ENCODE results near the gene BTNL3. TPM values are rescaled to one million over a fixed set of nuclear protein-coding genes. Genes with fewer than 3 reads are reported as not detected.

BTNL3 gene, protein sequence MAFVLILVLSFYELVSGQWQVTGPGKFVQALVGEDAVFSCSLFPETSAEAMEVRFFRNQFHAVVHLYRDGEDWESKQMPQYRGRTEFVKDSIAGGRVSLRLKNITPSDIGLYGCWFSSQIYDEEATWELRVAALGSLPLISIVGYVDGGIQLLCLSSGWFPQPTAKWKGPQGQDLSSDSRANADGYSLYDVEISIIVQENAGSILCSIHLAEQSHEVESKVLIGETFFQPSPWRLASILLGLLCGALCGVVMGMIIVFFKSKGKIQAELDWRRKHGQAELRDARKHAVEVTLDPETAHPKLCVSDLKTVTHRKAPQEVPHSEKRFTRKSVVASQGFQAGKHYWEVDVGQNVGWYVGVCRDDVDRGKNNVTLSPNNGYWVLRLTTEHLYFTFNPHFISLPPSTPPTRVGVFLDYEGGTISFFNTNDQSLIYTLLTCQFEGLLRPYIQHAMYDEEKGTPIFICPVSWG
- total RNA-seq (2014; rRNA removed; shearing (Covaris generic)) = not detected in 2 replicates

DNA sequence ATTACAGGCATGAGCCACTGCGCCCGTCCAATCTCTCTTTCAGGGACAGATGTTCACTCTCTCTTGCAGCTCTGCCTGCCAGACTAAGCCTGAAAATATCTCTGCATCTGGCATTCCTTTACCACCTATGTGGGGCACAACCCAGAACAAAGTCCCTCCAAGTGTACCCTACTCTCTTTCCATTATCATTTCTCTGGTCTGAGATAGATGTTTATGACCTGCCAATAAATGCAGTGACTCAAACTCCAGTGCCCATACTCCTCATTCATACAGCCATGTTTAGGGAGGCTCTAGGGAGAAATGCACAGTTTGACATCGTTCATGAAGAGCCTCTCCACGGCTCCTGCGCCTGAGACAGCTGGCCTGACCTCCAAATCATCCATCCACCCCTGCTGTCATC is at the start of gene BTNL3:
Gene BTNL3 (plus strand): TSS at position 255 of the 400 bp plus-strand sequence. CDS start 183 bp downstream, outside the sequence.
- no peak for DNase-seq (ENCODE audit: low read depth in 1 of 2, low spot score in 2 of 2)
- H3K27me3 ChIP-seq (replicated peaks) = no peaks in the 10 kb centered on the region; the same call in 1 of the 2 replicates
- no peak within 1 kb of the TSS for H3K27ac ChIP-seq
- no peaks in the 10 kb centered on the region for H3K36me3 ChIP-seq
- H3K9me3 ChIP-seq (replicated peaks) = no peaks in the 10 kb centered on the region
- H3K4me3 ChIP-seq = no peak within 1 kb of the TSS
- H3K4me1 ChIP-seq (replicated peaks) = no peaks in the 10 kb centered on the region

DNA sequence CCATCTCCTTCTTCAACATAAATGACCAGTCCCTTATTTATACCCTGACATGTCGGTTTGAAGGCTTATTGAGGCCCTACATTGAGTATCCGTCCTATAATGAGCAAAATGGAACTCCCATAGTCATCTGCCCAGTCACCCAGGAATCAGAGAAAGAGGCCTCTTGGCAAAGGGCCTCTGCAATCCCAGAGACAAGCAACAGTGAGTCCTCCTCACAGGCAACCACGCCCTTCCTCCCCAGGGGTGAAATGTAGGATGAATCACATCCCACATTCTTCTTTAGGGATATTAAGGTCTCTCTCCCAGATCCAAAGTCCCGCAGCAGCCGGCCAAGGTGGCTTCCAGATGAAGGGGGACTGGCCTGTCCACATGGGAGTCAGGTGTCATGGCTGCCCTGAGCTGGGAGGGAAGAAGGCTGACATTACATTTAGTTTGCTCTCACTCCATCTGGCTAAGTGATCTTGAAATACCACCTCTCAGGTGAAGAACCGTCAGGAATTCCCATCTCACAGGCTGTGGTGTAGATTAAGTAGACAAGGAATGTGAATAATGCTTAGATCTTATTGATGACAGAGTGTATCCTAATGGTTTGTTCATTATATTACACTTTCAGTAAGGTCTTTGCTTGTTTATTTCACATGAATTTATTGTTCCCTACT is 38.2 kb upstream of the BTNL3 start:
- Histone ChIP-seq H3K4me3 (no peak overlapping the region), H3K27me3 (replicated peaks) (no peaks in the 10 kb centered on the region), H3K36me3 (no peaks in the 10 kb centered on the region), H3K27ac (no peak overlapping the region), H3K4me1 (replicated peaks) (no peaks in the 10 kb centered on the region), H3K9me3 (replicated peaks) (no peaks in the 10 kb centered on the region)
- DNase-seq (ENCODE audit: low read depth in 1 of 2, low spot score in 2 of 2) = no peak

DNA sequence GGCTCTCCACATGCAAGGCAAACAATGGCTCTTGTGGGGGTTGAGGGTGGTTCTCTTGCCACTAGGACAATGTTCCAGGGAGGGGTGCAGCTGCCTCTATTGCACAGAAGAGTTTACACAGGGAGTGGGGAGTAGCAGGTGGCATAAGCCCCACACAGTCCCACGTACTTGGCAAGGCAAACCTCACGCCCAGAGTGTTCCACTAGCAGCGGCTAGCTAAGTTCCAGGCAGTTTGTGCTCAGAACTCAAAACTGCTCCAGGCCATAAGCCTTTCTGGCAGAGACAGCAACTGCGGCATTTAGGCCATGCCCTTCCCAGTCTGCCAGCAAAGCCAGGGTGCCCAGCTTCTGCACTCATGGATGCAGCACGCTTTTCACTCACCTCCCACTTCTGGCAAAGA is 29.0 kb upstream of the BTNL3 start:
- Histone ChIP-seq H3K27ac (no peak overlapping the region), H3K4me3 (no peak overlapping the region), H3K27me3 (replicated peaks) (peaks cover 3% of the 10 kb centered on the region; the same call in 1 of the 2 replicates), H3K36me3 (no peaks in the 10 kb centered on the region), H3K9me3 (replicated peaks) (no peaks in the 10 kb centered on the region), H3K4me1 (replicated peaks) (no peaks in the 10 kb centered on the region)
- DNase-seq (ENCODE audit: low read depth in 1 of 2, low spot score in 2 of 2) = no peak

DNA sequence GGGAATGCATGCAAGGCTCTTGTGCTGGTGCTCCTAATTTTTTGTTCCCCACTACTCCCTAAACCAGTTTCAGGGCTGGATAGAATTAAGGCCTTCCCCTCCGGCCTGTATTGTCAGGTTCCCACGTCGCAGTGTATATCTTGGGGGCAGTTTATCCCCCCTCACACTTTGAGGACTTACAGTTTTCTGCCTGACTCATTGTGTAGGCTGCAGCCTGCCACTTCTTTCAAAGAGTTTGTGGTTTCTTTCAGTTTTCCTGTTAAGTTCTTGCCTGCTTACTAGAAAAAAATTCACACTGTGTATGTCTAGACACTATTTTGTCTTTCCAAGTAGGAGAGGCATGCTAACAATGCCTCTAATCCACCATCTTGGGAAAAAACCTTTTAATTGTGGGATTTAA is 28.4 kb upstream of the BTNL3 start:
- DNase-seq (ENCODE audit: low read depth in 1 of 2, low spot score in 2 of 2) = no peak
- no peak overlapping the region for H3K4me3 ChIP-seq
- H3K27me3 ChIP-seq (replicated peaks) = peaks cover 3% of the 10 kb centered on the region; the same call in 1 of the 2 replicates
- H3K36me3 ChIP-seq = no peaks in the 10 kb centered on the region
- H3K27ac ChIP-seq = no peak overlapping the region
- no peaks in the 10 kb centered on the region for H3K9me3 ChIP-seq (replicated peaks)
- H3K4me1 ChIP-seq (replicated peaks) = no peaks in the 10 kb centered on the region

DNA sequence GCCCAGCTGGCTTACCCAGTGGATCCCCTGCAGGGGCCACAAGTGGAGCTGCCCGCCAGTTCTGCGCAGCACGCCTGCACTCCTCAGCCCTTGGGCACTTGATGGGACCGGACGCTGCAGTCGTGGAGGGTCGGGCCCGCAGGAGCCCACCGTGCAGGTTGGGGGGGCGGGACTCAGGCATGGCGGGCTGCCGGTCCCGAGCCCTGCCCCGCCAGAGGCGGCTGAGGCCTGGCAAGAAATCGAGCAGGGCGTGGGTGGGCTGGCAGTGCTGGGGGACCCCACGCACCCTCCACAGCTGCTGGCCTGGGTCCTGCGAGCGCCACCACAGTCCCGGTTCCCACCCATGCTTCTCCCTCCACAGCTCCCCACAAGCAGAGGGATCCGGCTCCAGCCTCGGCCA is 19.2 kb upstream of the BTNL3 start:
- H3K4me3 ChIP-seq = no peak overlapping the region
- H3K36me3 ChIP-seq = no peaks in the 10 kb centered on the region
- no peaks in the 10 kb centered on the region; the same call in 1 of the 2 replicates for H3K27me3 ChIP-seq (replicated peaks)
- no peaks in the 10 kb centered on the region for H3K4me1 ChIP-seq (replicated peaks)
- no peak overlapping the region for H3K27ac ChIP-seq
- DNase-seq (ENCODE audit: low read depth in 1 of 2, low spot score in 2 of 2) = no peak
- H3K9me3 ChIP-seq (replicated peaks) = no peaks in the 10 kb centered on the region

DNA sequence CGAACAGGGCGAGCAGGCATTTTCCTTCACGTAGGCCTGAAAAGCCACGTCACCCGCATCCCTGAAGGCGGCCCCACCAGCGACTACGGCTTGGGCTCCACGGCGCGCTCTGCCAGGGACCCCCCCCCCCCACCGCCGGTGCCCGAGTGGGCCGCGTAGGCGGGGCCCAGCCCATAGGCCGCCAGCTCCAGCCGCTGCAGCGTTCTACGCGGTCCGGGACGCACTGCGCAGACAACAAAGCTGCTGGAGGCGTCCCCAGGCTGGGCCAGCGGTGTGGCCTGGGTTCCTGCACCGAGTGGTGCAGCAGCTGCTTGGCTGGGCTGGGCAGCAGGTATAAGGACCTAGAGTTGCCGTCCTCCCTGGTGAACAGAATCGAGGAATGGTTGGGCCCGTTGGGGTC is 18.3 kb upstream of the BTNL3 start:
- DNase-seq (ENCODE audit: low read depth in 1 of 2, low spot score in 2 of 2) = no peak
- H3K4me3 ChIP-seq = no peak overlapping the region
- no peaks in the 10 kb centered on the region for H3K9me3 ChIP-seq (replicated peaks)
- no peaks in the 10 kb centered on the region for H3K4me1 ChIP-seq (replicated peaks)
- H3K27me3 ChIP-seq (replicated peaks) = no peaks in the 10 kb centered on the region; the same call in 1 of the 2 replicates
- H3K27ac ChIP-seq = no peak overlapping the region
- no peaks in the 10 kb centered on the region for H3K36me3 ChIP-seq

DNA sequence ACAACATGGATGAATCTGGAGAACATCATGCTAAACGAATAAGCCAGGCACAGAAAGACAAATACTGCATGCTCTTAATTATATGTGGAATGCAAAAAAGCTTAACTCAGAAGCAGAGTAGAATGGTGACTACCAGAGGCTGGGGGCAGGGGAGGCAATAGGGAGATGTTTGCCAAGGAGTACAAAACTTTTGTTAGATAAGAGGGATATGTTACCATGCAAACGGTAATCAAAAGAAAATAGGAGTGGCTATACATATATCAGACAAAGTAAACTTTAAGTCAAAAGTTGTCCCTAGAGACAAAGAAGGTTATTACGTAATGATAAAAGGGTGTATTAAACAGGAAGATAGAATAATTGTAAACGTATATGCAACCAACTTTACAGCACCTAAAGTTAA is 17.8 kb upstream of the BTNL3 start:
- Histone ChIP-seq H3K36me3 (no peaks in the 10 kb centered on the region), H3K4me3 (no peak overlapping the region), H3K9me3 (replicated peaks) (no peaks in the 10 kb centered on the region), H3K27me3 (replicated peaks) (no peaks in the 10 kb centered on the region; the same call in 1 of the 2 replicates), H3K27ac (no peak overlapping the region), H3K4me1 (replicated peaks) (no peaks in the 10 kb centered on the region)
- no peak for DNase-seq (ENCODE audit: low read depth in 1 of 2, low spot score in 2 of 2)

DNA sequence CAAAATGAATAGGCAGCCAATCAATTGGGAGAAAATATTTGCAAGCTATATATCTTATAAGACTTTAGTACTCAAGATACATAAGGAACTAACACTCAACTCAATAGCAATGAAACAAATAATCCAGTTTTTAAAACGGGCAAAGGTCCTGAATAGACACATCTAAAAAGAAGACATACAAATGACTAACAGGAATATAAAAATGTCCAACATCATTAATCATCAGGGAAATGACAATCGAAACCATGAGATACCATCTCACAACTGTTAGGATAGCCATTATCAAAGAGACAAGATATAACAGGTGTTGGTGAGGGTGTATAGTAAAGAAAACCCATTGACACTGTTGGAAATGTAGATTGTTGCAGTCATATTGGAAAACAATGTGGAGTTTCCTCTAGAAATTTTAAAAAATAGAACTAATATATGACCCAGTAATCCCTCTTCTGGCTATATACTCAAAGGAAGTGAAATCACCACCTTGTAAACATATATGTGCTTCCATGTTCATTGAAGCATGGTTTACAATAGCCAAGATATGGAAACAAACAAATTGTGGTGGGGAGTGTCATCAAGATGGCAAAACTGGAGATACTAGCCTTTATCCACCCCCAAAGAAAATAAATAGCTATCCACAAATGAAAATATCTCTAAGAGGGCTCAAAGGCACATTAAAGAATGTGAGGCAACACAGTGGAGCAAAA is 13.9 kb upstream of the BTNL3 start:
- H3K9me3 ChIP-seq (replicated peaks) = no peaks in the 10 kb centered on the region
- DNase-seq (ENCODE audit: low read depth in 1 of 2, low spot score in 2 of 2) = no peak

DNA sequence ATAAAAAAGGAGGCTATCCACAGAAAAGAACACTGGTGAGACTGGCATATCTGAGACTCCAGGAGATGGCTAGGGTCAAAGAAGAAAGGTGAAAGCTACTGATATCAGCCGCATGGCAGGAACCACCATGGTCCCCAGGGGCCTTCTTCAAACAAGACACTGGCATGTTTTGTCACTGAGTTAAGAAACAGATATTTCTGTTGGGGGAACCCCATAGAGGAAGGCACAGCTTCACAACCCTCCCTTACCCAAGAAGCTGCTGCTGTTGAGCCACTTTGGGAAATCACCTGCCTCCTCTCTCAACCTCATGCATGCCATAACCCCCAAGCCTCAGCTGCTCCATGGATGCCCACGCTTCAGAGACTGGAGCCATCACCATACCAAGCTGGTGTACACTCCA is 13.3 kb upstream of the BTNL3 start:
- H3K9me3 ChIP-seq (replicated peaks) = no peaks in the 10 kb centered on the region
- no peaks in the 10 kb centered on the region for H3K36me3 ChIP-seq
- no peak overlapping the region for H3K4me3 ChIP-seq
- no peak for DNase-seq (ENCODE audit: low read depth in 1 of 2, low spot score in 2 of 2)
- no peaks in the 10 kb centered on the region for H3K4me1 ChIP-seq (replicated peaks)
- no peak overlapping the region for H3K27ac ChIP-seq
- H3K27me3 ChIP-seq (replicated peaks) = peaks cover 11% of the 10 kb centered on the region

More for the DNA sequence above, 13.9 kb upstream of the BTNL3 start:
- H3K27me3 ChIP-seq (replicated peaks) = peaks cover 8% of the 10 kb centered on the region; the same call in 1 of the 2 replicates
- H3K27ac ChIP-seq = no peak overlapping the region
- no peaks in the 10 kb centered on the region for H3K36me3 ChIP-seq
- no peak overlapping the region for H3K4me3 ChIP-seq
- H3K4me1 ChIP-seq (replicated peaks) = no peaks in the 10 kb centered on the region

DNA sequence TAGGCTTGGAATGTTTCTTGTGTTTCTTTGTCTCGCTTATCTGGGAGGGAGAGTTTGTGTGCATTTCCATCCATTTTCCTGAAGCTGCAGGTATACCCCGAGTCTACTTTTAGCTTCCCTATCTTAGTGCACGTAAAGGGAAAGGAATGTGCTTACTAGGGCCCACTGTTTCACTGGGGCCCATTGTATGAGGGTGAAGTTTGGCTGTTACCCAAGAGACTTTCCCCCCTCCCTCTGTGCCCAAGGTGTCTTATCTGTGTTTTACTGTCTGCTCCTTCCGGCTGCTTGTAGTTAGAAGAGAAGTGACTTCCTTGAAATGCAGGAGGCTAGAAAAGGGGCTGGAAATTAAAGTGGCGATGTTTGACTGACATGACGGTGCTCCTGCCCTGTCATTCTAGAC is 12.1 kb upstream of the BTNL3 start:
- Histone ChIP-seq H3K36me3 (no peaks in the 10 kb centered on the region), H3K9me3 (replicated peaks) (no peaks in the 10 kb centered on the region), H3K4me1 (replicated peaks) (no peaks in the 10 kb centered on the region), H3K4me3 (no peak overlapping the region), H3K27me3 (replicated peaks) (peaks cover 16% of the 10 kb centered on the region), H3K27ac (no peak overlapping the region)
- DNase-seq (ENCODE audit: low read depth in 1 of 2, low spot score in 2 of 2) = no peak

DNA sequence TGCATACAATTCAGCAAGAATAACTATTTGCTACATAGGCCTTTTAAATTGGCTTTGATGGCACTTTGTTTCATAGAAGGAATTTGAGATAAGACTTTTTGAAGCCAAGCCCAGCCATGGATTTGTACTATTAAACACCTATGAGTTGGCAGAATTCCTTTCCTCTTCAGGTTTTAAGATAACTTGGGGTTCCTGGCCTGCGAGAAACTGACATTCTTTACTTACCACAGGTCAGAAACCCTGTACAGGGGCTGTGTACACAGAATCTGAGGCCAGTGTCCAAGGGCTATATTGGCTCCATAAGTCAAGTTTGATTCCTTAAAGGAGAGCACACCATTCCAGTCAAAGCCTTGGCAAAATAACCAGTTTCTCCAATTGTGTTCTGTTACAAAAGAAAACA is 10.8 kb upstream of the BTNL3 start:
- Histone ChIP-seq H3K36me3 (no peaks in the 10 kb centered on the region), H3K27me3 (replicated peaks) (peaks cover 16% of the 10 kb centered on the region), H3K4me1 (replicated peaks) (no peaks in the 10 kb centered on the region), H3K27ac (no peak overlapping the region), H3K4me3 (no peak overlapping the region), H3K9me3 (replicated peaks) (no peaks in the 10 kb centered on the region)
- no peak for DNase-seq (ENCODE audit: low read depth in 1 of 2, low spot score in 2 of 2)

DNA sequence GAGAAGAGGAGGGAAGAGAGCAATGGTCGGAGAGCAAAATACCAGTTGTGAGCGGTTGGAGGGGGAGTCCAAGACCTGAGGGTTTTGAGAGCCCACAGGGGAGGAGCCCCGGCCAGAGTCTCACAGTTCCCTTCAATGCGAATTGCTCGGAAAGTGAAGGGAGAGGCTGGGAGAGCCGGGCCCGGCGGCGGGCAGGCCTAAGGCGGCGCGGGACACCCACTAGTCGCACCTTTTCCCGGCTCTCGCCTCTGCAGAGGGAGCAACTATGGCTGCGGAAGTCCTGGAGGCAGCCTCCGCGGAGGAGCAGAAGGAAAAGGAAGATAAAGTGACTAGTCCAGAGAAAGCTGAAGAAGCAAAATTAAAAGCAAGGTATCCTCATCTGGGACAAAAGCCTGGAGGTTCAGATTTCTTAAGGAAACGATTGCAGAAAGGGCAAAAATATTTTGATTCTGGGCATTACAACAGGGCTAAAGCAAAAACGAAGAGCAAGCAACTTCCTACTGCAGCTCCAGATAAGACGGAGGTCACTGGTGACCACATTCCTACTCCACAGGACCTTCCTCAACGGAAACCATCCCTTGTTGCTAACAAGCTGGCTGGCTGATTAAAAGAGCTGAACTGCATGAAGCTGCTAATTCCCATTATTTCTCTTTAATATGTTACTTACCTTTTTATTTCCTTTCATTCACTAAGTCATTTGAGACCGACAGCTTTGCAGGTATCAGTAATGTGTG is 6.5 kb upstream of the BTNL3 start:
- Histone ChIP-seq H3K4me3 (no peak overlapping the region), H3K27ac (no peak overlapping the region), H3K36me3 (no peaks in the 10 kb centered on the region), H3K27me3 (replicated peaks) (peaks cover 16% of the 10 kb centered on the region), H3K9me3 (replicated peaks) (no peaks in the 10 kb centered on the region), H3K4me1 (replicated peaks) (no peaks in the 10 kb centered on the region)
- DNase-seq (ENCODE audit: low read depth in 1 of 2, low spot score in 2 of 2) = peak in 1 of 2 experiments; percentile 41

DNA sequence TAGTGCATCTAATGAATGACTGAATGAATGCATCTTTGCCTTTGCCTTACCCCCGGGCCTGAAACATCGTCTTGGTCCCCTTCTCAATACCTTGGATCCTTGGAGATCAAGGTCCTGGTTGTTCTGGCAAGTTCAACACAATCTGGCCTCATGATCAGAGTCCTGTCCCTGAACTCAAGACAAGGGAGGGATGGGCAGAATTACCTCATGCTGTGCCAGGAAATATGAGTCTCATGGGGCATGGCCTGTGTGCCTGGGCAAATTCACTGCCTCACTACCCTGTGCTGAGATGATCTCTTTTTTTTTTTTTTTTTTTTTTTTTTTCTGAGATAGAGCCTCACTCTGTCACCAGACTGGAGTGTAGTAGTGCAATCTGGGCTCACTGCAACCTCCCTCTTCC is 630 bp upstream of the BTNL3 start:
- H3K4me3 ChIP-seq = no peak overlapping the region
- H3K36me3 ChIP-seq = no peaks in the 10 kb centered on the region
- no peaks in the 10 kb centered on the region for H3K4me1 ChIP-seq (replicated peaks)
- H3K27ac ChIP-seq = no peak overlapping the region
- no peaks in the 10 kb centered on the region for H3K9me3 ChIP-seq (replicated peaks)
- H3K27me3 ChIP-seq (replicated peaks) = no peaks in the 10 kb centered on the region; the same call in 1 of the 2 replicates
- DNase-seq (ENCODE audit: low read depth in 1 of 2, low spot score in 2 of 2) = no peak

Measured in SJSA1 (cell line).